22Rv1 (cell line): Measurements from ENCODE around the gene SEC23A.

Source experiments
- H3K27ac ChIP-seq: fragments of 450-650 bp; 2 replicates; pipeline ENCODE4 v1.5.1; 2017
- CTCF ChIP-seq: fragments of 450-650 bp; IDR thresholded peaks from 2 replicates; pipeline ENCODE4 v1.5.1; 2017; ENCODE audit warnings: mild to moderate bottlenecking
- ZFX ChIP-seq: fragments of 450-650 bp; IDR thresholded peaks from 2 replicates; pipeline ENCODE4 v1.6.1; 2017; ENCODE audit warnings: antibody characterized with exemption, borderline replicate concordance

Gene SEC23A

DNA sequence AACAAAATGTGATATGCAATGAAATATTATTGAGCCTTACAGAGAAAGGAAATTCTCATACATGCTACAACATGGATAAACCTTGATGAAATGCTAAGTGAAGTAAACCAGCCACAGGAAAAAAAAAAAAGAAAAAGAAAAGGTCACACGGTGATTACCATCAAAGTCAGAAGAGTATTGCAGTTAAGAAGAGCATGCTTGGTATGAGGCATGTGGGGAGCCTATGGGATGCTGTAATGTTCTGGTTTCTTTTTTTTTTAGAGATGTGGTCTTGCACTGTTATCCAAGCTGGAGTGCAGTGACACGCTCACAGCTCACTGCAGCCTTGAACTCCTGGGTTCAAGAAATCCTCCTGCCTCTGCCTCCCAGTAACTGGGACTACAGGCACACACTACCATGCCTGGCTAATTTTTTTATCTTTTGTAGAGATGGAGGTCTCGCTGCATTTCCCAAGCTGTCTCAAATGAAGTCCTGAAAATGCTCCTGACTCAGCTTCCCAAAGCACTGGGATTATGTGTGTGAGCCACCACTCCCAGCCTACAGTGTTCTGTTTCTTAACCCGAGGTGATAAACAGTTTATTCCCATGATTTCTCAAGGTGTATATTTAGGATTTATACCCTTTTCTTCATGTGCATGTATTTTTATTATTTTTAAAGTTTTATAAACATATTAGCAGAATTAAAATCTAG is 96.2 kb downstream of the SEC23A start:
- no peak overlapping the region for H3K27ac ChIP-seq
- no peak for TF ChIP-seq ZFX
- no peak for TF ChIP-seq CTCF

DNA sequence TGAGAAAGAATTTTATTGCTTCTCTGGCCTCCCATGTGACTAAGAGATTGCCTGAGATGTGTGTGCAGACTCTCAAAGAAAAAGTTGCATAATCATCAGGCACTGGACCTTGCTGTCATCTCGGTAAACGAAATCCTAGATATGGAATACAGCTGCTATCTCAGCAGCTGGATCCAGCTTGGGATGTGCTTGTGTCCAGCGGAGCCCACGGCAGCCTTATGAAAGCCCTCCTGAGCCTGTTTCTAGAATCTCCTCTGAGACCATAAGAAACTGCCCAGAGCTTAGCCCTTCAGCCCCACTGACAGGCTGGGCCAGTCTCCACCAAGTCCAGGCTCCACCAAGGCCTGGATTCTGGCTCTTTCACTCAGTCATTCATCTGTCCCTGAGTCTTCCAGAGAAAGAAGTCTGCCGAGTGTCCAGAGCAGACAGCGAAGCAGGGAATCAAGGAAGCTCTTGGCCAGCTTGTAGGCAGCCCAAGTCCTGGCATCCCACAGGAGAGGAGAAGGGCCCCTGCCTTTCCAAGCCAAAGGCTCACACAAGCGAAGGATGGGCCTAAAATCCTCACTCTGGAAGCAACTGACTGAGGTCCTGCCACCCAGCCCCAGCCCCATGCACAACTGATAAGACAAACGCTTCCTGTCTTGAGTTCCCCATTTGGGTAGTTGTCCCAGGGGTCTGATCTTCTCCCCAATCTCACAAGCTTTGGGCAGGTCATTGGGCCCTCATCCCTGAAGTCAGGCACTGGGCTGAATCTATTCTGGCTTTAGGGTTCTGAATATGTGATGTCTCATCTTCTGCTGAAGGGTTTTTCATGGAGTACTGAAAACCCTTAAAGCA is 97.8 kb downstream of the SEC23A start:
- no peak overlapping the region for H3K27ac ChIP-seq
- no peak for TF ChIP-seq ZFX
- no peak for TF ChIP-seq CTCF

GRCh38 chr14:38999949-39000348 is 103.1 kb downstream of the SEC23A start:
- no peak for TF ChIP-seq CTCF
- no peak for TF ChIP-seq ZFX
- H3K27ac ChIP-seq, result no peak overlapping the region

DNA sequence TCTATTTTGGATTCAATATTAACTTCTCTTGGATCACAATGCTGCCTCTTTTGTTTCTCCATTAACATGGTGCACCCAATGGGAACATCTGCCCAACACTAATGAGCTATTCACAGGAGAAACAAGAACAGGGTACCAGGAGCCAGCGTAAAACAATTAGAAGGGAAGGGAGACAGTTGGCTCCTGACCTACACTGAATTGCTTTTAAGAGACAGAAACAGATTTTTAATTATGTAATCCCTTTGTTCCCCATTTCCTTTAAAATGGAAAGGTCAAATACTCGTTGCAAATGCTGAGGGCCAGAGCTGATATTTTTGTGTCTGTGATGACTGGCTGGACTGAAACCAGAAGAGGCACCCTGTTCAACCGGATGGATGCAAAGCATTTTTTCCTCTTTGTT is 108.3 kb downstream of the SEC23A start:
- TF ChIP-seq ZFX (no peak), CTCF (no peak)
- H3K27ac ChIP-seq, result no peak overlapping the region

- TF ChIP-seq ZFX (no peak), CTCF (no peak)
- no peak overlapping the region for H3K27ac ChIP-seq
Observed at GRCh38 chr14:38993981-38994380, 109.1 kb downstream of the SEC23A start.

GRCh38 chr14:38992067-38992844 is 110.8 kb downstream of the SEC23A start:
- H3K27ac ChIP-seq, result no peak overlapping the region
- TF ChIP-seq ZFX (no peak), CTCF (no peak)
